ENCODE results near the gene MEIOSIN.

The MEIOSIN gene

DNA sequence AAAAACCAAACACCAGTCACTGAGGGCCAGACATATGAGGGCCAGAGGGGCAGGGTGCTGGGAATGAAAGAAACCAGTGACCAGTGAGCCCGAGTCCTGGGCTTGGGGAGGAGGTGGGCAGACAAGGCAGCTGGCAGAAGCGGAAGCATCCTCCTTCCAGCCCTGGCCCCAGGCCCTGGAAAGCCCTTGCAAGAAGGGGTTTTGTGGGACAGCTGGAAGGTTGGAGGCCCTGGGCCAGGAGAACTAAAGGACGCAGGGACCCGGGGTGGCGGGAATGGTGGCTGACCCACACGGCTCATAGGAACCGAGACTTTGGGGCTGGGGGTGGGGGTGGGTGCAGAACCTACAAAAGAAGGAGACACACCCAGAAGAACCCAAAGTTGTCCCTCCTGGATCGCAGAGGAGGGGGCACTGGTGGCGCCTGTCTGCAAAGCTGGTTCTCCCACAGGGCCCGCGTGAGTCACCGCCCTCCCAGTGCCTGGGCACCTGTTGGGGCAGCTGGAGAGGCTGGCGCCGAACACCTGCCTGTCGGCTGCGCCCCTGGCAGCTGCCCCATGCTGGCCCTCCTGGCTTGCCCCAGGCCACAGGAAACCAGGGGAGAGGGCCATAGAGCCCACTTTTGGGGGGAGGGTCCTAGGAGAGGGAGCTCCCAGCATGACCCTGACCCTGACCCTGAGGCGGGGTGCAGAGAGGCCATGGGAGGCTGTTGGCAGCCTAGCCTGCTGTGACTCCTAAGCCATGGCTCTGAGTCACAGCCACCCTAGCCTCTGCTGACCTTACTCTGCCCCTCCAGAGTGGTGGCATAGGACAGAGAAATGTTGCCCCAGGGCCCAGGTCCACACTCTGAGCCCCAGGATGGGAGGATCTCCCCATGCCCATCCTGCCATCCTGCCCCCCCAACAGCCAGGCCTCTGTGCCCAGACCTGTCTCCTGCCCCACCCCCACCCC is 48.2 kb downstream of the MEIOSIN start:
- no peak for DNase-seq (ENCODE audit: low read depth)
- H3K4me3 ChIP-seq (ENCODE audit: low read depth, low read length) = peak overlapping the region; percentile 24
- TF ChIP-seq CTCF (IDR thresholded peaks at IDR 0.05; ENCODE audit: low read depth, low read length, missing control alignments) = no peak
- in situ Hi-C loops (cut with HindIII; ENCODE audit: low sequenced_read_pairs) = no loop called here

DNA sequence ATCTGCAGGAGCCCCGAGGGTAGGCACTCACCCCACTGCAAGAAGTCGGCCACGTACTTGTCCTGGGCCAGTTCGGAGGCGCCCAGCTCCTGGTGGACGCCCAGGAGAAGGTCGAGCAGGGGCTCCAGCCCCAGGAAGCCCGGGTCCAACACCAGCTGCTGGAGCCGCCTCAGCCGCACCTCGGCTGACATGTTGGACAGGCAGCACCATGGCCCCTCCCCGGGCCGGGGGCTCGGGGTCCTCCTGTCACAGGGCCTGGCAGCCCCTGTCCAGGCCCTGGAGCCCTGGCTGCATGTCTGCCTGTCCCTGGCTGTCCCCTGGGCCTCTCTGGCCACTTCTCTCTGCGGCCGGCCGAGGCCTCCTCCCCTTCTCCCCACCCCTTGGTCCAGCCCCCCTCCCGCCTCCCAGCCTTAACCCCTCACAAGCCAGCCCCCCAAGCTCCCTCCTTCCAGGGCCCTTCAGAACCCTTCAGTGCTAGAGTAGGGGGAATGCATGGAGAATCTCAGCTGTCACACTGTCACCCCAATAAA is 49.0 kb downstream of the MEIOSIN start, which contains the start of gene DMPK:
Gene DMPK, minus strand, starts transcription at position 329 of the 530 bp plus-strand sequence. Its CDS starts 138 bp downstream, at position 191.
- in situ Hi-C loops (cut with HindIII; ENCODE audit: low sequenced_read_pairs) = no loop called here
- TF ChIP-seq CTCF (IDR thresholded peaks at IDR 0.05; ENCODE audit: low read depth, low read length, missing control alignments) = no peak
- DNase-seq (ENCODE audit: low read depth) = no peak
- peak within 1 kb of the TSS; percentile 24 for H3K4me3 ChIP-seq (ENCODE audit: low read depth, low read length)

DNA sequence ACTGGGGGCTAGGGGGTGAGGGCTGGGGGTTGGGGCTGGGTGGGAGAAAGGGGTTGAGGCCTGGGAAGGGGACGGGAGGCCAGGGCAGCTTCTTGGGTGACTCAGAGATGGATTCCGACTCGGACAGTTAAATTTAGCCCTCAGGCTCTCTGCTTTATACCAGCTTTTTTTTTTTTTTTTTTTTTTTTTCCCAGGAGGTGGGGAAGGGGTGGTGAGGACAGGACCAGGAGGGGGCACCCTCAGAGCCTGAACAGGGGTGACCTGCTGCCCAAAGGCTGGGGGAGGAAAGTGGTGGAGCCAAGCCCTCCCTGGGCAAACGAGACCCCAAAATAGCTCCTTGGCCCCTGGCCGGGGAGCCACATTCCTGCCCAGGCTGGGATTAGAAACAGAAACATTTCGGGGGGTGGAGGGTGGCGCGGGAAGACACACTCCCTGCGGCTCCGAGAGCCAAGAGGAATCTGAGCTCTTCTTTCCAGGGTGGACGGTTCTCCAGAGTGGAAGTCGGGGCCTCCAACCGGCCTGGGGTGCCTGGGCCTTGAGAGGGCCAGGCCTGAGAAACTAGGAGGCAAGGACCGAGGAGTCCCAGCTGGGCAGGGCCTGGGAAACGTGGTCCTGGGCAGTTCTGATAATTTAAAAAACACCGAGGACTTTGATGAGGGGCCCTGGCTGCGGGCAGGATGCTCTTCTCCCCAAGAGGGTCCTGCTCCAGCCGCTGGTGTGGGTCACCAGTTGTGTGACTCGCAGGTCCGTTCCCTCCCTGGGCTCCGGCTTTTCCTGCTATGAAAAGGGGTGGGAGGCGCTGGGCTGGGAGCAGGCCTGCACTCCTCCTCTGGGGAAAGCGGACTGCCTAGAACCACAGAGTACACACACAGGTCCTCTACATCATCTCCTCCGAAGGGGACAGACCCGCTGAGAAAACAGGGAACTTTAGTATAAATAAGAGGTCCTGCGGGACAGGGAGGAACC is 49.9 kb downstream of the MEIOSIN start:
- in situ Hi-C loops (cut with HindIII; ENCODE audit: low sequenced_read_pairs) = no loop called here
- no peak overlapping the region for H3K4me3 ChIP-seq (ENCODE audit: low read depth, low read length)
- no peak for TF ChIP-seq CTCF (IDR thresholded peaks at IDR 0.05; ENCODE audit: low read depth, low read length, missing control alignments)
- no peak for DNase-seq (ENCODE audit: low read depth)

- TF ChIP-seq CTCF (IDR thresholded peaks at IDR 0.05; ENCODE audit: low read depth, low read length, missing control alignments) = no peak
- H3K4me3 ChIP-seq (ENCODE audit: low read depth, low read length) = no peak overlapping the region
- in situ Hi-C loops (cut with HindIII; ENCODE audit: low sequenced_read_pairs) = no loop called here
- no peak for DNase-seq (ENCODE audit: low read depth)
These were observed 50.9 kb downstream of the MEIOSIN start for GRCh38 chr19:45784096-45784495.

DNA sequence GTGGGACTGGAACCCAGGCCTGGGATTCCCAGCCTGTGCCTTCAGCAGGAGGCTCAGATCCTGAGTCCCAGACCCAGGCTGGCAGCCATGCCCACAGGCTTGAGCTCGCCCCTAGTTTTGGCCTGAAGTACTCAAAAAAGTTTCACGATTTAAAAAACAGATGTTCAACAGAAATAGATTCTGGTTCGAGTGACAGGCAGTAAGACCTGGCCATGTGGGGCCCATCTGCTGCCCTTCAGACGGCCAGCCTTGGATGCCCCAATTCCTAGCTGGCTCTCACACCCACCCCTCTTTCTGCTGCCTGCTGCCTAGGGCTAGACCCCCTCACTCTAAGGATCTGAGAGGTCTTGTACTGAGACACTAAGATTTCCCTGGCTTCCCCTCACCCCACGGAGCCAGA is 51.9 kb downstream of the MEIOSIN start:
- in situ Hi-C loops (cut with HindIII; ENCODE audit: low sequenced_read_pairs) = no loop called here
- no peak overlapping the region for H3K4me3 ChIP-seq (ENCODE audit: low read depth, low read length)
- no peak for TF ChIP-seq CTCF (IDR thresholded peaks at IDR 0.05; ENCODE audit: low read depth, low read length, missing control alignments)
- no peak for DNase-seq (ENCODE audit: low read depth)
